Choroid plexus epithelial cell (primary cell): Measurements from ENCODE around the gene ARID4A.

Source experiments
- DNase-seq: peaks from one replicate; pipeline ENCODE4 v3.0.0-alpha.2; 2010; ENCODE audit warnings: low read depth
- H3K4me3 ChIP-seq: 2 replicates; pipeline ENCODE4 v1.5.1; 2011; ENCODE audit warnings: low read depth, mild to moderate bottlenecking, control low read depth, low read length, moderate library complexity
- CTCF ChIP-seq: conservative IDR thresholded peaks from 2 replicates; pipeline ENCODE4 v1.5.1; 2011; ENCODE audit warnings: low read depth, mild to moderate bottlenecking, control low read depth, inconsistent platforms, low read length, moderate library complexity

The ARID4A gene

GRCh38 chr14:58282925-58283593 lies 15.3 kb upstream of the ARID4A start:
- TF ChIP-seq CTCF: no peak
- DNase-seq: no peak
- H3K4me3 ChIP-seq: no peak overlapping the region

GRCh38 chr14:58283730-58284129 lies 14.6 kb upstream of the ARID4A start:
- no peak overlapping the region for H3K4me3 ChIP-seq
- no peak for DNase-seq
- no peak for TF ChIP-seq CTCF

- TF ChIP-seq CTCF: no peak
- H3K4me3 ChIP-seq: no peak overlapping the region
- no peak for DNase-seq
Observed at GRCh38 chr14:58285132-58285531, 13.2 kb upstream of the ARID4A start.

GRCh38 chr14:58287607-58288042 lies 10.7 kb upstream of the ARID4A start:
- DNase-seq: peak; percentile 18
- no peak overlapping the region for H3K4me3 ChIP-seq
- no peak for TF ChIP-seq CTCF

GRCh38 chr14:58288106-58288792 lies 10.1 kb upstream of the ARID4A start:
- no peak overlapping the region for H3K4me3 ChIP-seq
- TF ChIP-seq CTCF: no peak

GRCh38 chr14:58291646-58292045 lies 6.7 kb upstream of the ARID4A start:
- no peak for TF ChIP-seq CTCF
- no peak for DNase-seq
- H3K4me3 ChIP-seq: no peak overlapping the region

More at GRCh38 chr14:58288106-58288792, 10.1 kb upstream of the ARID4A start:
- DNase-seq: no peak

GRCh38 chr14:58292187-58292586 lies 6.2 kb upstream of the ARID4A start:
- DNase-seq: no peak
- no peak for TF ChIP-seq CTCF
- no peak overlapping the region for H3K4me3 ChIP-seq
